PC-9 (cell line): ENCODE data around the gene RAB3IL1. TPM values are rescaled to one million over a fixed set of nuclear protein-coding genes. Genes with fewer than 3 reads are reported as not detected.
"Not testable (repeated sequence)": the region's sequence is repeated elsewhere in the genome, so short reads cannot be mapped to it uniquely, and the experiment has no call there.

Source experiments
- BruUV-seq: library from RNA; stranded (reverse); fragments of 400-500 nt; replicated peaks from 2 replicates; lab custom pipeline; 2021; lab: Mats Ljungman, UMichigan
- CTCF ChIA-PET: fragments of 300-600 bp; sonication (Branson Sonifier 250); formaldehyde crosslinking; loops from one replicate; lab custom pipeline; 2022; ENCODE audit warnings: antibody characterized with exemption; lab: Charles Lee
- POLR2A ChIA-PET: fragments of 300-600 bp; sonication (Branson Sonifier 250); formaldehyde crosslinking; loops from one replicate; lab custom pipeline; 2022; ENCODE audit warnings: antibody characterized with exemption; ENCODE audit not compliant: unreplicated experiment; lab: Charles Lee
- DNase-seq, 2 experiments: peaks; one replicate each; pipeline versions ENCODE4 v3.0.0 to v3.0.0-alpha.2; 2015 to 2022; ENCODE audit warnings: mixed read lengths in 1 of 2
- H2AFZ ChIP-seq: fragments of 200-600 bp; sonication (generic); 2 replicates; pipeline ENCODE4 v1.8.1; 2017; ENCODE audit warnings: antibody characterized with exemption
- H3F3A ChIP-seq: fragments of 200-600 bp; sonication (generic); 2 replicates; pipeline ENCODE4 v1.8.1; 2017; ENCODE audit warnings: antibody characterized with exemption, mild to moderate bottlenecking, low read depth; ENCODE audit not compliant: insufficient read depth
- H3K27ac ChIP-seq: fragments of 200-600 bp; sonication (generic); 2 replicates; pipeline ENCODE4 v1.6.1; 2016; ENCODE audit warnings: mixed run types
- H3K27me3 ChIP-seq: fragments of 200-600 bp; sonication (generic); 2 replicates; pipeline ENCODE4 v1.6.1; 2016; ENCODE audit warnings: low read depth, mixed run types; ENCODE audit not compliant: insufficient read depth
- H3K36me3 ChIP-seq: fragments of 200-600 bp; sonication (generic); 2 replicates; pipeline ENCODE4 v1.6.1; 2016; ENCODE audit warnings: low read depth, mixed run types
- H3K4me1 ChIP-seq: fragments of 200-600 bp; sonication (generic); replicated peaks from 2 replicates; pipeline ENCODE4 v1.6.1; 2016; ENCODE audit warnings: mixed run types; ENCODE audit not compliant: insufficient read depth
- H3K4me2 ChIP-seq: fragments of 200-600 bp; sonication (generic); 2 replicates; pipeline ENCODE4 v1.6.1; 2017; ENCODE audit warnings: mixed run types
- H3K4me3 ChIP-seq: fragments of 200-600 bp; sonication (generic); 2 replicates; pipeline ENCODE4 v1.6.1; 2016; ENCODE audit warnings: mixed run types
- H3K79me2 ChIP-seq: fragments of 200-600 bp; sonication (generic); 2 replicates; pipeline ENCODE4 v1.6.1; 2017; ENCODE audit warnings: low read depth, mixed run types
- H3K9me2 ChIP-seq: fragments of 200-600 bp; sonication (generic); 2 replicates; pipeline ENCODE4 v1.8.1; 2017; ENCODE audit warnings: mild to moderate bottlenecking; ENCODE audit not compliant: insufficient read depth
- H3K9me3 ChIP-seq: fragments of 200-600 bp; sonication (generic); 2 replicates; pipeline ENCODE4 v1.8.1; 2016; ENCODE audit warnings: low read depth; ENCODE audit not compliant: insufficient read depth
- H4K20me1 ChIP-seq: fragments of 200-600 bp; sonication (generic); 2 replicates; pipeline ENCODE4 v1.8.1; 2017; ENCODE audit not compliant: insufficient read depth
- CTCF ChIP-seq: fragments of 200-600 bp; sonication (generic); conservative IDR thresholded peaks from 2 replicates; pipeline ENCODE4 v1.6.1; 2017; ENCODE audit warnings: mixed run types, antibody characterized with exemption, mild to moderate bottlenecking, moderate library complexity
- EZH2 ChIP-seq: fragments of 200-600 bp; sonication (generic); IDR thresholded peaks from 2 replicates; pipeline ENCODE4 v1.8.0; 2017; ENCODE audit warnings: antibody characterized with exemption, low read depth
- intact Hi-C: fragments of 100-400 bp; cut with micrococcal nuclease; formaldehyde crosslinking; loops from one replicate; pipeline ENCODE4 v1.10.0; 2022; ENCODE audit not compliant: unreplicated experiment
- total RNA-seq: library from RNA; stranded (reverse); gene quantifications from 2 replicates; pipeline ENCODE4 v1.2.3, GENCODE V29; 2021

RAB3IL1 gene
- total RNA-seq, 1 experiment from 2014 or later = 4.4 TPM

GRCh38 chr11:61954851-61955421, 37.6 kb upstream of the RAB3IL1 start:
- Histone ChIP-seq H3K4me3 (peak overlapping the region; percentile 28; the same call in 1 of the 2 replicates), H3K4me2 (peak overlapping the region; percentile 44), H3K36me3 (no peaks in the 10 kb centered on the region), H3F3A (peaks cover 37% of the 10 kb centered on the region), H4K20me1 (no peaks in the 10 kb centered on the region), H3K79me2 (no peaks in the 10 kb centered on the region), H3K4me1 (peaks cover 32% of the 10 kb centered on the region), H3K27ac (no peak overlapping the region), H3K9me2 (no peaks in the 10 kb centered on the region), H2AFZ (0 out of 2 replicates have a peak overlapping the region, but pooled peaks have one; percentile 25), H3K27me3 (no peaks in the 10 kb centered on the region), H3K9me3 (no peaks in the 10 kb centered on the region)
- POLR2A ChIA-PET = interaction anchor here (0.5 to 1.1 kb wide), 5 partner anchors 13 to 799 kb away, joined by 3 to 4 read pairs (median 3); partner anchors contain the start of genes FTH1 and ZBTB3
- intact Hi-C loops = no loop called here
- CTCF ChIA-PET = interaction anchor here (1.1 kb wide), 1 partner anchor 127 kb away, joined by 3 read pairs; no protein-coding TSS in a partner anchor
- no peak for TF ChIP-seq EZH2
- TF ChIP-seq CTCF = no peak; the same call in 1 of the 2 replicates
- BruUV-seq = no TSS peak
- DNase-seq = peak in 1 of 2 experiments; percentile 55

- Histone ChIP-seq H4K20me1 (no peaks in the 10 kb centered on the region), H3K4me1 (peaks cover 32% of the 10 kb centered on the region), H3K9me3 (no peaks in the 10 kb centered on the region), H3K79me2 (no peaks in the 10 kb centered on the region), H3K9me2 (no peaks in the 10 kb centered on the region), H3K4me3 (no peak overlapping the region; the same call in 1 of the 2 replicates), H3K36me3 (no peaks in the 10 kb centered on the region), H3K4me2 (peak overlapping the region; percentile 44), H2AFZ (no peak overlapping the region), H3K27me3 (no peaks in the 10 kb centered on the region), H3F3A (peaks cover 31% of the 10 kb centered on the region), H3K27ac (no peak overlapping the region)
- no peak; the same call in 1 of the 2 replicates for TF ChIP-seq CTCF
- no peak for TF ChIP-seq EZH2
- ChIA-PET POLR2A (interaction anchor here (0.5 to 1.1 kb wide), 3 partner anchors 14 to 98 kb away, joined by 3 to 4 read pairs (median 3); partner anchors contain the start of gene FTH1), CTCF (interaction anchor here (1.1 kb wide), 1 partner anchor 127 kb away, joined by 3 read pairs; no protein-coding TSS in a partner anchor)
- no peak for DNase-seq
- no TSS peak for BruUV-seq
- intact Hi-C loops = no loop called here
Measured at GRCh38 chr11:61954106-61954850, 36.9 kb upstream of the RAB3IL1 start.

GRCh38 chr11:61953632-61954031, 36.3 kb upstream of the RAB3IL1 start:
- H3K4me1 ChIP-seq = peaks cover 32% of the 10 kb centered on the region
- H3F3A ChIP-seq = peaks cover 28% of the 10 kb centered on the region
- H3K79me2 ChIP-seq, BruUV-seq, H2AFZ ChIP-seq, H3K9me2 ChIP-seq, H3K27ac ChIP-seq, DNase-seq, H4K20me1 ChIP-seq, CTCF ChIA-PET, H3K27me3 ChIP-seq, POLR2A ChIA-PET, H3K4me2 ChIP-seq, H3K4me3 ChIP-seq, intact Hi-C loops, H3K36me3 ChIP-seq, H3K9me3 ChIP-seq: not testable (repeated sequence)
